Activated CD8-positive, alpha-beta memory T cell treated with anti-CD3 and anti-CD28 coated beads for 36 hours (primary cell): ENCODE results near the gene TMEM178B. TPM values are rescaled to one million over a fixed set of nuclear protein-coding genes. Genes with fewer than 3 reads are reported as not detected.
"Not testable (repeated sequence)": the region's sequence is repeated elsewhere in the genome, so short reads cannot be mapped to it uniquely, and the experiment has no call there.

Experiments
- CTCF ChIA-PET: fragments of 350-600 bp; sonication (Branson Sonifier 250); formaldehyde crosslinking; loops from one replicate; lab custom pipeline; 2021; ENCODE audit warnings: antibody characterized with exemption; lab: Charles Lee
- POLR2A ChIA-PET: fragments of 350-600 bp; sonication (Branson Sonifier 250); formaldehyde crosslinking; loops from one replicate; lab custom pipeline; 2021; ENCODE audit warnings: antibody characterized with exemption; lab: Charles Lee
- total RNA-seq, 2 experiments: library from RNA; stranded (reverse); gene quantifications; one replicate each; pipeline ENCODE4 v1.2.3, GENCODE V29; 2021

The TMEM178B gene
- total RNA-seq, 2 experiments from 2014 or later: 0.51 to 0.75 TPM

GRCh38 chr7:141324870-141325269 is 251.0 kb downstream of the TMEM178B start:
- POLR2A ChIA-PET: no interaction called here

GRCh38 chr7:141325275-141325674 is 251.4 kb downstream of the TMEM178B start:
- ChIA-PET POLR2A (no interaction called here), CTCF (no interaction called here)

More at GRCh38 chr7:141324870-141325269, 251.0 kb downstream of the TMEM178B start:
- CTCF ChIA-PET: no interaction called here

- ChIA-PET POLR2A (no interaction called here), CTCF (no interaction called here)
Measured at GRCh38 chr7:141328290-141328689, 254.4 kb downstream of the TMEM178B start.

GRCh38 chr7:141330285-141330684 is 256.4 kb downstream of the TMEM178B start:
- POLR2A ChIA-PET, CTCF ChIA-PET: not testable (repeated sequence)

GRCh38 chr7:141333459-141333858 is 259.6 kb downstream of the TMEM178B start:
- POLR2A ChIA-PET: no interaction called here
- CTCF ChIA-PET: no interaction called here

GRCh38 chr7:141335164-141335563 is 261.3 kb downstream of the TMEM178B start:
- ChIA-PET POLR2A (no interaction called here), CTCF (no interaction called here)

- ChIA-PET CTCF (no interaction called here), POLR2A (no interaction called here)
Measured at GRCh38 chr7:141339603-141340002, 265.7 kb downstream of the TMEM178B start.

- ChIA-PET POLR2A (interaction anchor here (0.6 kb wide), 1 partner anchor 272 kb away, joined by 10 read pairs; no protein-coding TSS in a partner anchor), CTCF (no interaction called here)
Measured at GRCh38 chr7:141340991-141341390, 267.1 kb downstream of the TMEM178B start.

GRCh38 chr7:141342621-141343408 is 269.0 kb downstream of the TMEM178B start:
- ChIA-PET CTCF (no interaction called here), POLR2A (no interaction called here)

GRCh38 chr7:141344153-141344935 is 270.5 kb downstream of the TMEM178B start:
- POLR2A ChIA-PET: no interaction called here
- CTCF ChIA-PET: no interaction called here

GRCh38 chr7:141348728-141349127 is 274.9 kb downstream of the TMEM178B start:
- CTCF ChIA-PET: no interaction called here
- POLR2A ChIA-PET: no interaction called here

- POLR2A ChIA-PET: no interaction called here
- CTCF ChIA-PET: no interaction called here
Measured at GRCh38 chr7:141349338-141349737, 275.5 kb downstream of the TMEM178B start.

- ChIA-PET CTCF (no interaction called here), POLR2A (no interaction called here)
Measured at GRCh38 chr7:141349804-141350203, 275.9 kb downstream of the TMEM178B start.

- POLR2A ChIA-PET: no interaction called here
- CTCF ChIA-PET: no interaction called here
Measured at GRCh38 chr7:141351175-141351574, 277.3 kb downstream of the TMEM178B start.

GRCh38 chr7:141352955-141353354 is 279.1 kb downstream of the TMEM178B start:
- CTCF ChIA-PET: no interaction called here
- POLR2A ChIA-PET: no interaction called here

- ChIA-PET CTCF (no interaction called here), POLR2A (no interaction called here)
Measured at GRCh38 chr7:141354251-141354650, 280.4 kb downstream of the TMEM178B start.

GRCh38 chr7:141355032-141355431 is 281.2 kb downstream of the TMEM178B start:
- POLR2A ChIA-PET: no interaction called here

GRCh38 chr7:141356161-141356560 is 282.3 kb downstream of the TMEM178B start:
- POLR2A ChIA-PET: no interaction called here
- CTCF ChIA-PET: no interaction called here

More at GRCh38 chr7:141355032-141355431, 281.2 kb downstream of the TMEM178B start:
- CTCF ChIA-PET: no interaction called here

GRCh38 chr7:141358386-141358785 is 284.5 kb downstream of the TMEM178B start:
- CTCF ChIA-PET: no interaction called here
- POLR2A ChIA-PET: no interaction called here

- POLR2A ChIA-PET: no interaction called here
- CTCF ChIA-PET: no interaction called here
Measured at GRCh38 chr7:141359262-141359661, 285.4 kb downstream of the TMEM178B start.
